PC-3 (cell line): ENCODE data around the gene TBXAS1. TPM values are rescaled to one million over a fixed set of nuclear protein-coding genes. Genes with fewer than 3 reads are reported as not detected.
A peak's percentile ranks its signal among the peaks of the same experiment; 100 is the strongest.

Experiments used
- ATAC-seq: fragments of 200-7000 bp; cut with Tn5 transposase; 2 replicates; pipeline ENCODE4 v1.9.1; 2020; ENCODE audit warnings: mild to moderate bottlenecking, moderate library complexity
- BruUV-seq: library from RNA; stranded (reverse); fragments of 400-500 nt; replicated peaks from 2 replicates; lab custom pipeline; 2021; lab: Mats Ljungman, UMichigan
- CTCF ChIA-PET: fragments of 300-600 bp; sonication (Branson Sonifier 250); formaldehyde crosslinking; loops from one replicate; lab custom pipeline; 2022; ENCODE audit warnings: antibody characterized with exemption; lab: Charles Lee
- POLR2A ChIA-PET: fragments of 300-600 bp; sonication (Branson Sonifier 250); formaldehyde crosslinking; loops from one replicate; lab custom pipeline; 2022; ENCODE audit warnings: antibody characterized with exemption; ENCODE audit not compliant: unreplicated experiment; lab: Charles Lee
- DNase-seq: peaks from one replicate; pipeline ENCODE4 v3.0.0-alpha.2; 2015
- H2AFZ ChIP-seq: fragments of 300-600 bp; sonication (generic); 2 replicates; pipeline ENCODE4 v1.6.0; 2016; ENCODE audit warnings: antibody characterized with exemption, low read length
- H3F3A ChIP-seq: fragments of 300-600 bp; sonication (generic); one replicate; pipeline ENCODE4 v1.6.0; 2017; ENCODE audit warnings: antibody characterized with exemption, low read length, control low read depth, mild to moderate bottlenecking; ENCODE audit not compliant: unreplicated experiment
- H3K27ac ChIP-seq: fragments of 300-600 bp; sonication (generic); 2 replicates; pipeline ENCODE4 v1.5.1; 2016; ENCODE audit warnings: mild to moderate bottlenecking, low read length
- H3K27me3 ChIP-seq: fragments of 300-600 bp; sonication (generic); 2 replicates; pipeline ENCODE4 v1.6.1; 2016; ENCODE audit warnings: low read length, mixed read lengths
- H3K36me3 ChIP-seq: fragments of 300-600 bp; sonication (generic); 2 replicates; pipeline ENCODE4 v1.6.1; 2016; ENCODE audit warnings: low read depth, mixed run types, low read length, mixed read lengths
- H3K4me1 ChIP-seq: fragments of 300-600 bp; sonication (generic); 2 replicates; pipeline ENCODE4 v1.5.1; 2016; ENCODE audit warnings: low read length; ENCODE audit not compliant: insufficient read depth
- H3K4me2 ChIP-seq: fragments of 300-600 bp; sonication (generic); 2 replicates; pipeline ENCODE4 v1.6.0; 2016; ENCODE audit warnings: low read length
- H3K4me3 ChIP-seq: fragments of 300-600 bp; sonication (generic); 2 replicates; pipeline ENCODE4 v1.5.1; 2016; ENCODE audit warnings: mild to moderate bottlenecking, low read length, mixed read lengths
- H3K79me2 ChIP-seq: fragments of 300-600 bp; sonication (generic); 2 replicates; pipeline ENCODE4 v1.6.1; 2017; ENCODE audit warnings: low read length, mixed read lengths
- H3K9ac ChIP-seq: fragments of 300-600 bp; sonication (generic); 2 replicates; pipeline ENCODE4 v1.6.0; 2016; ENCODE audit warnings: mild to moderate bottlenecking, low read length
- H3K9me2 ChIP-seq: fragments of 300-600 bp; sonication (generic); replicated peaks from 2 replicates; pipeline ENCODE4 v1.6.1; 2016; ENCODE audit warnings: mixed run types, low read length, mixed read lengths
- H3K9me3 ChIP-seq: fragments of 300-600 bp; sonication (generic); 2 replicates; pipeline ENCODE4 v1.6.1; 2016; ENCODE audit warnings: low read length, mixed read lengths
- H4K20me1 ChIP-seq: fragments of 300-600 bp; sonication (generic); 2 replicates; pipeline ENCODE4 v1.6.1; 2016; ENCODE audit warnings: low read length, mixed read lengths
- EZH2 ChIP-seq: fragments of 300-600 bp; sonication (generic); IDR thresholded peaks from one replicate; pipeline ENCODE4 v1.6.1; 2017; ENCODE audit warnings: antibody characterized with exemption, mild to moderate bottlenecking, low read length; ENCODE audit not compliant: unreplicated experiment
- EZH2phosphoT487 ChIP-seq: fragments of 300-600 bp; sonication (generic); IDR thresholded peaks from 2 replicates; pipeline ENCODE4 v1.6.1; 2018; ENCODE audit warnings: mild to moderate bottlenecking, antibody characterized with exemption, low read length, borderline replicate concordance
- intact Hi-C: fragments of 100-400 bp; cut with micrococcal nuclease; formaldehyde crosslinking; loops from 2 replicates; pipeline ENCODE4 v1.9.0; 2023
- total RNA-seq: library from RNA; depleted of rRNA; stranded (reverse); fragments of >200 nt; gene quantifications from 2 replicates; pipeline ENCODE4 v1.2.3, GENCODE V29; 2014
- TF ChIP-seq, protein P1 (sequence below): fragments of 300-600 bp; sonication (generic); conservative IDR thresholded peaks from 2 replicates; pipeline ENCODE4 v1.5.1; 2017; ENCODE audit warnings: antibody characterized with exemption, low read depth, mild to moderate bottlenecking, low read length

TBXAS1 gene
- total RNA-seq, 1 experiment from 2014 or later = 21.8 TPM

GRCh38 chr7:139889186-139889871 lies 60.3 kb downstream of the TBXAS1 start:
- intact Hi-C loops = no loop called here
- no peaks in the 10 kb centered on the region for H3K9me3 ChIP-seq
- DNase-seq (peak; percentile 47), ATAC-seq (peak; percentile 64)
- POLR2A ChIA-PET = no interaction called here
- no peaks in the 10 kb centered on the region for H4K20me1 ChIP-seq
- no peaks in the 10 kb centered on the region for H3K79me2 ChIP-seq
- no peak overlapping the region for H3K27ac ChIP-seq
- no peak overlapping the region for H2AFZ ChIP-seq
- H3K9ac ChIP-seq = no peak overlapping the region
- TF ChIP-seq, protein P1, sequence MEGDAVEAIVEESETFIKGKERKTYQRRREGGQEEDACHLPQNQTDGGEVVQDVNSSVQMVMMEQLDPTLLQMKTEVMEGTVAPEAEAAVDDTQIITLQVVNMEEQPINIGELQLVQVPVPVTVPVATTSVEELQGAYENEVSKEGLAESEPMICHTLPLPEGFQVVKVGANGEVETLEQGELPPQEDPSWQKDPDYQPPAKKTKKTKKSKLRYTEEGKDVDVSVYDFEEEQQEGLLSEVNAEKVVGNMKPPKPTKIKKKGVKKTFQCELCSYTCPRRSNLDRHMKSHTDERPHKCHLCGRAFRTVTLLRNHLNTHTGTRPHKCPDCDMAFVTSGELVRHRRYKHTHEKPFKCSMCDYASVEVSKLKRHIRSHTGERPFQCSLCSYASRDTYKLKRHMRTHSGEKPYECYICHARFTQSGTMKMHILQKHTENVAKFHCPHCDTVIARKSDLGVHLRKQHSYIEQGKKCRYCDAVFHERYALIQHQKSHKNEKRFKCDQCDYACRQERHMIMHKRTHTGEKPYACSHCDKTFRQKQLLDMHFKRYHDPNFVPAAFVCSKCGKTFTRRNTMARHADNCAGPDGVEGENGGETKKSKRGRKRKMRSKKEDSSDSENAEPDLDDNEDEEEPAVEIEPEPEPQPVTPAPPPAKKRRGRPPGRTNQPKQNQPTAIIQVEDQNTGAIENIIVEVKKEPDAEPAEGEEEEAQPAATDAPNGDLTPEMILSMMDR = no peak
- TF ChIP-seq EZH2 = no peak
- TF ChIP-seq EZH2phosphoT487 = no peak
- no peaks in the 10 kb centered on the region for H3F3A ChIP-seq
- no peaks in the 10 kb centered on the region for H3K27me3 ChIP-seq
- CTCF ChIA-PET = no interaction called here
- no TSS peak for BruUV-seq
- H3K4me2 ChIP-seq = no peak overlapping the region
- no peak overlapping the region for H3K4me3 ChIP-seq
- H3K9me2 ChIP-seq = no peaks in the 10 kb centered on the region
- peaks cover 9% of the 10 kb centered on the region for H3K4me1 ChIP-seq
- no peaks in the 10 kb centered on the region for H3K36me3 ChIP-seq

GRCh38 chr7:139893461-139893860 lies 64.4 kb downstream of the TBXAS1 start:
- H3K4me2 ChIP-seq = no peak overlapping the region
- H3K79me2 ChIP-seq = no peaks in the 10 kb centered on the region
- H3K36me3 ChIP-seq = no peaks in the 10 kb centered on the region
- H3F3A ChIP-seq = no peaks in the 10 kb centered on the region
- no peak overlapping the region for H3K4me3 ChIP-seq
- ChIA-PET POLR2A (no interaction called here), CTCF (no interaction called here)
- no peaks in the 10 kb centered on the region for H4K20me1 ChIP-seq
- H3K9ac ChIP-seq = no peak overlapping the region
- peaks cover 9% of the 10 kb centered on the region for H3K4me1 ChIP-seq
- no peaks in the 10 kb centered on the region for H3K9me3 ChIP-seq
- H2AFZ ChIP-seq = no peak overlapping the region
- no peak for TF ChIP-seq EZH2
- DNase-seq (no peak), ATAC-seq (no peak)
- H3K27me3 ChIP-seq = no peaks in the 10 kb centered on the region
- intact Hi-C loops = no loop called here
- BruUV-seq = no TSS peak
- no peak overlapping the region for H3K27ac ChIP-seq
- no peaks in the 10 kb centered on the region for H3K9me2 ChIP-seq

- Histone ChIP-seq H3K4me3 (no peak overlapping the region), H3K9ac (no peak overlapping the region), H3K79me2 (no peaks in the 10 kb centered on the region), H3K9me2 (no peaks in the 10 kb centered on the region), H2AFZ (no peak overlapping the region), H3K27me3 (no peaks in the 10 kb centered on the region), H3K36me3 (no peaks in the 10 kb centered on the region), H4K20me1 (no peaks in the 10 kb centered on the region), H3F3A (no peaks in the 10 kb centered on the region), H3K4me1 (peaks cover 5% of the 10 kb centered on the region), H3K9me3 (no peaks in the 10 kb centered on the region), H3K4me2 (no peak overlapping the region), H3K27ac (no peak overlapping the region)
- intact Hi-C loops = no loop called here
- ATAC-seq (no peak), DNase-seq (no peak)
- ChIA-PET CTCF (no interaction called here), POLR2A (no interaction called here)
- TF ChIP-seq EZH2phosphoT487 = no peak
- no peak for TF ChIP-seq EZH2
- TF ChIP-seq, protein P1 = no peak
- no TSS peak for BruUV-seq
Measured at GRCh38 chr7:139893999-139894398, 64.9 kb downstream of the TBXAS1 start.
